A549 treated with DMSO at 1 μM for 4 hours (cell line): ENCODE measurements around the gene PSMG1. TPM values are rescaled to one million over a fixed set of nuclear protein-coding genes. Genes with fewer than 3 reads are reported as not detected.

Experiments
- total RNA-seq: library from RNA; stranded (reverse); fragments of 200-300 nt; extraction: Qiagen RNA extraction; gene quantifications from 5 replicates; pipeline ENCODE4 v1.2.3, GENCODE V29; 2022; ENCODE audit warnings: low read depth

The PSMG1 gene
- total RNA-seq: 75.2 to 99.6 TPM (median 89.4 TPM) in 5 replicates

GRCh38 chr21:39183272-39184049 is at the start of gene PSMG1:
Gene PSMG1 (minus strand): TSS chr21:39183451. CDS start chr21:39183385, 66 bp downstream.

Other genes starting within 250 kb of the PSMG1 start
- 8.2 to 15.3 TPM (median 11.2 TPM) in 5 replicates for gene BRWD1, start 130.2 kb upstream of the PSMG1 start, total RNA-seq
- 166 to 188 TPM (median 176 TPM) in 5 replicates for gene HMGN1, start 165.6 kb upstream of the PSMG1 start, total RNA-seq